Right lobe of liver (tissue), 4 donors: ENCODE measurements around the gene NME3.

Experiments
- POLR2A ChIP-seq: fragments of 450-650 bp; IDR thresholded peaks from one replicate; pipeline ENCODE4 v1.6.1; 2017; ENCODE audit warnings: antibody characterized with exemption, mild to moderate bottlenecking
- TF ChIP-seq, protein P1 (sequence below), 4 donors: fragments of 200-600 bp in 3 of 4; fragments of 450-650 bp in 1 of 4; IDR thresholded peaks; one replicate each; pipeline versions ENCODE4 v1.5.1 to v1.8.0; 2016 to 2022; ENCODE audit warnings: antibody characterized with exemption in 4 of 4, mild to moderate bottlenecking in 2 of 4
- donor health status: DM: no; HTN: no; CAD: no.
- donor health status: DM: no; HTN: no; CAD: no.
- donor health status: DM: no; HTN: yes; CAD: no.

DNA sequence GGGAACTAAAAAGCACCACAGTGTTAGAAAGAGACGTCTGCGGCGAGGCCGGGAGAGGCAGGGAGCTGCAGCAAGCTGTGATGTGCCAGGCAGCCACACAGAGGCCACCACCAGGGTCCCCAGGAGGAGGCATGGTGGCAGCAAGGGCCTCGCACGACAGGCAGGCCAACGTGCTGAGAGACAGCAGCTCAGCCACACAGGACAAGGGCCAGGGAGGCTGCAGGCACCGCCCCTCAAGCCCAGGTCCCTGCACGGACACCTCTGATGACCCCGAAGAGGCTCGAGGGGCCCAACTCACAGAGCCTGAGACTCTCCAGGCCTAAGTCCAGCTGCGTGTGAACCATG, 49.6 kb upstream of the NME3 start:
- no peak for TF ChIP-seq POLR2A
- TF ChIP-seq, protein P1, sequence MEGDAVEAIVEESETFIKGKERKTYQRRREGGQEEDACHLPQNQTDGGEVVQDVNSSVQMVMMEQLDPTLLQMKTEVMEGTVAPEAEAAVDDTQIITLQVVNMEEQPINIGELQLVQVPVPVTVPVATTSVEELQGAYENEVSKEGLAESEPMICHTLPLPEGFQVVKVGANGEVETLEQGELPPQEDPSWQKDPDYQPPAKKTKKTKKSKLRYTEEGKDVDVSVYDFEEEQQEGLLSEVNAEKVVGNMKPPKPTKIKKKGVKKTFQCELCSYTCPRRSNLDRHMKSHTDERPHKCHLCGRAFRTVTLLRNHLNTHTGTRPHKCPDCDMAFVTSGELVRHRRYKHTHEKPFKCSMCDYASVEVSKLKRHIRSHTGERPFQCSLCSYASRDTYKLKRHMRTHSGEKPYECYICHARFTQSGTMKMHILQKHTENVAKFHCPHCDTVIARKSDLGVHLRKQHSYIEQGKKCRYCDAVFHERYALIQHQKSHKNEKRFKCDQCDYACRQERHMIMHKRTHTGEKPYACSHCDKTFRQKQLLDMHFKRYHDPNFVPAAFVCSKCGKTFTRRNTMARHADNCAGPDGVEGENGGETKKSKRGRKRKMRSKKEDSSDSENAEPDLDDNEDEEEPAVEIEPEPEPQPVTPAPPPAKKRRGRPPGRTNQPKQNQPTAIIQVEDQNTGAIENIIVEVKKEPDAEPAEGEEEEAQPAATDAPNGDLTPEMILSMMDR (IDR thresholded peaks at IDR 0.05) = no peak
